Neural progenitor cell (in vitro differentiated cells): Measurements from ENCODE around the gene BTBD16. TPM values are rescaled to one million over a fixed set of nuclear protein-coding genes. Genes with fewer than 3 reads are reported as not detected.

Experiments used
- DNase-seq: peaks from one replicate; pipeline ENCODE4 v3.0.0-alpha.2; 2016; ENCODE audit warnings: low spot score
- H2AFZ ChIP-seq: fragments of 200-600 bp; sonication (generic); replicated peaks from 2 replicates; pipeline ENCODE4 v1.6.1; 2016; ENCODE audit warnings: antibody characterized with exemption
- H3F3A ChIP-seq: fragments of 200-600 bp; sonication (generic); 2 replicates; pipeline ENCODE4 v1.6.1; 2016; ENCODE audit warnings: antibody characterized with exemption, low read depth
- H3K27ac ChIP-seq: fragments of 200-600 bp; sonication (generic); 2 replicates; pipeline ENCODE4 v1.5.1; 2016; ENCODE audit warnings: mild to moderate bottlenecking
- H3K27me3 ChIP-seq: fragments of 200-600 bp; sonication (generic); 2 replicates; pipeline ENCODE4 v1.6.1; 2016; ENCODE audit warnings: mild to moderate bottlenecking, moderate library complexity
- H3K36me3 ChIP-seq: fragments of 200-600 bp; sonication (generic); 2 replicates; pipeline ENCODE4 v1.5.1; 2016
- H3K4me1 ChIP-seq: fragments of 200-600 bp; sonication (generic); 2 replicates; pipeline ENCODE4 v1.6.1; 2016; ENCODE audit warnings: mixed run types
- H3K4me2 ChIP-seq: fragments of 200-600 bp; sonication (generic); 2 replicates; pipeline ENCODE4 v1.6.1; 2016
- H3K4me3 ChIP-seq: fragments of 200-600 bp; sonication (generic); 2 replicates; pipeline ENCODE4 v1.5.1; 2016
- H3K79me2 ChIP-seq: fragments of 200-600 bp; sonication (generic); 2 replicates; pipeline ENCODE4 v1.6.1; 2016; ENCODE audit warnings: low read depth
- H3K9ac ChIP-seq: fragments of 200-600 bp; sonication (generic); 2 replicates; pipeline ENCODE4 v1.6.1; 2016
- H3K9me3 ChIP-seq: fragments of 200-600 bp; sonication (generic); 2 replicates; pipeline ENCODE4 v1.5.1; 2016; ENCODE audit warnings: low read depth
- H4K20me1 ChIP-seq: fragments of 200-600 bp; sonication (generic); 2 replicates; pipeline ENCODE4 v1.6.1; 2016; ENCODE audit warnings: low read depth
- H3K27ac Mint-ChIP-seq: 3 replicates; pipeline ENCODE4 v1.8.0; 2021; ENCODE audit warnings: mixed read lengths
- H3K27me3 Mint-ChIP-seq: 2 replicates; pipeline ENCODE4 v1.8.0; 2022; ENCODE audit warnings: low read depth, mild to moderate bottlenecking, inconsistent platforms, moderate library complexity, mixed read lengths; ENCODE audit not compliant: insufficient read depth
- H3K36me3 Mint-ChIP-seq: 3 replicates; pipeline ENCODE4 v1.8.0; 2021; ENCODE audit warnings: mixed read lengths
- H3K4me1 Mint-ChIP-seq: 3 replicates; pipeline ENCODE4 v1.8.0; 2021; ENCODE audit warnings: mixed read lengths
- H3K4me3 Mint-ChIP-seq: 3 replicates; pipeline ENCODE4 v1.8.0; 2021; ENCODE audit warnings: mild to moderate bottlenecking, moderate library complexity, mixed read lengths
- H3K9me3 Mint-ChIP-seq: 3 replicates; pipeline ENCODE4 v1.8.0; 2020; ENCODE audit warnings: mixed read lengths
- EZH2 ChIP-seq: fragments of 200-600 bp; sonication (generic); IDR thresholded peaks from 2 replicates; pipeline ENCODE4 v1.6.1; 2017; ENCODE audit warnings: antibody characterized with exemption, mild to moderate bottlenecking, moderate library complexity
- EZH2phosphoT487 ChIP-seq: fragments of 200-600 bp; sonication (generic); IDR thresholded peaks from 2 replicates; pipeline ENCODE4 v1.6.1; 2017; ENCODE audit warnings: antibody characterized with exemption
- total RNA-seq: library from RNA; depleted of rRNA; stranded (reverse); fragments of >200 nt; gene quantifications from 2 replicates; pipeline ENCODE4 v1.2.3, GENCODE V29; 2015; ENCODE audit warnings: low replicate concordance
- TF ChIP-seq, protein P1 (sequence below): fragments of 200-600 bp; sonication (generic); IDR thresholded peaks from 2 replicates; pipeline ENCODE4 v1.5.1; 2017; ENCODE audit warnings: antibody characterized with exemption, mild to moderate bottlenecking

BTBD16 gene
- total RNA-seq, 1 donor from 2014 or later, result not detected

GRCh38 chr10:122302315-122302714, 31.2 kb downstream of the BTBD16 start:
- Mint-ChIP-seq H3K27ac (no peak overlapping the region), H3K4me1 (peaks cover 3% of the 10 kb centered on the region), H3K36me3 (no peaks in the 10 kb centered on the region), H3K4me3 (no peak overlapping the region), H3K27me3 (peaks cover 6% of the 10 kb centered on the region), H3K9me3 (peaks cover 7% of the 10 kb centered on the region)
- Histone ChIP-seq H4K20me1 (no peaks in the 10 kb centered on the region), H3K27ac (no peak overlapping the region), H3K36me3 (no peaks in the 10 kb centered on the region), H3F3A (no peaks in the 10 kb centered on the region), H2AFZ (no peak overlapping the region), H3K4me1 (no peaks in the 10 kb centered on the region), H3K79me2 (no peaks in the 10 kb centered on the region), H3K4me2 (no peak overlapping the region), H3K9ac (no peak overlapping the region), H3K27me3 (no peaks in the 10 kb centered on the region), H3K9me3 (no peaks in the 10 kb centered on the region), H3K4me3 (no peak overlapping the region)
- no peak for TF ChIP-seq EZH2
- no peak for TF ChIP-seq EZH2phosphoT487
- TF ChIP-seq, protein P1, sequence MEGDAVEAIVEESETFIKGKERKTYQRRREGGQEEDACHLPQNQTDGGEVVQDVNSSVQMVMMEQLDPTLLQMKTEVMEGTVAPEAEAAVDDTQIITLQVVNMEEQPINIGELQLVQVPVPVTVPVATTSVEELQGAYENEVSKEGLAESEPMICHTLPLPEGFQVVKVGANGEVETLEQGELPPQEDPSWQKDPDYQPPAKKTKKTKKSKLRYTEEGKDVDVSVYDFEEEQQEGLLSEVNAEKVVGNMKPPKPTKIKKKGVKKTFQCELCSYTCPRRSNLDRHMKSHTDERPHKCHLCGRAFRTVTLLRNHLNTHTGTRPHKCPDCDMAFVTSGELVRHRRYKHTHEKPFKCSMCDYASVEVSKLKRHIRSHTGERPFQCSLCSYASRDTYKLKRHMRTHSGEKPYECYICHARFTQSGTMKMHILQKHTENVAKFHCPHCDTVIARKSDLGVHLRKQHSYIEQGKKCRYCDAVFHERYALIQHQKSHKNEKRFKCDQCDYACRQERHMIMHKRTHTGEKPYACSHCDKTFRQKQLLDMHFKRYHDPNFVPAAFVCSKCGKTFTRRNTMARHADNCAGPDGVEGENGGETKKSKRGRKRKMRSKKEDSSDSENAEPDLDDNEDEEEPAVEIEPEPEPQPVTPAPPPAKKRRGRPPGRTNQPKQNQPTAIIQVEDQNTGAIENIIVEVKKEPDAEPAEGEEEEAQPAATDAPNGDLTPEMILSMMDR, result no peak
- no peak for DNase-seq

GRCh38 chr10:122303271-122304053, 32.4 kb downstream of the BTBD16 start:
- Histone ChIP-seq H3K9me3 (no peaks in the 10 kb centered on the region), H3K36me3 (no peaks in the 10 kb centered on the region), H2AFZ (no peak overlapping the region), H3K4me3 (no peak overlapping the region), H3K27me3 (no peaks in the 10 kb centered on the region), H3K27ac (no peak overlapping the region), H3K4me1 (no peaks in the 10 kb centered on the region), H4K20me1 (no peaks in the 10 kb centered on the region), H3K9ac (no peak overlapping the region), H3K79me2 (no peaks in the 10 kb centered on the region), H3F3A (no peaks in the 10 kb centered on the region), H3K4me2 (no peak overlapping the region)
- peaks cover 14% of the 10 kb centered on the region for H3K4me1 Mint-ChIP-seq
- peaks cover 6% of the 10 kb centered on the region for H3K27me3 Mint-ChIP-seq
- TF ChIP-seq, protein P1, result no peak
- TF ChIP-seq EZH2phosphoT487 (no peak), EZH2 (no peak)
- H3K9me3 Mint-ChIP-seq, result peaks cover 7% of the 10 kb centered on the region
- no peaks in the 10 kb centered on the region for H3K36me3 Mint-ChIP-seq
- DNase-seq, result no peak
- no peak overlapping the region for H3K27ac Mint-ChIP-seq
- no peak overlapping the region for H3K4me3 Mint-ChIP-seq

DNA sequence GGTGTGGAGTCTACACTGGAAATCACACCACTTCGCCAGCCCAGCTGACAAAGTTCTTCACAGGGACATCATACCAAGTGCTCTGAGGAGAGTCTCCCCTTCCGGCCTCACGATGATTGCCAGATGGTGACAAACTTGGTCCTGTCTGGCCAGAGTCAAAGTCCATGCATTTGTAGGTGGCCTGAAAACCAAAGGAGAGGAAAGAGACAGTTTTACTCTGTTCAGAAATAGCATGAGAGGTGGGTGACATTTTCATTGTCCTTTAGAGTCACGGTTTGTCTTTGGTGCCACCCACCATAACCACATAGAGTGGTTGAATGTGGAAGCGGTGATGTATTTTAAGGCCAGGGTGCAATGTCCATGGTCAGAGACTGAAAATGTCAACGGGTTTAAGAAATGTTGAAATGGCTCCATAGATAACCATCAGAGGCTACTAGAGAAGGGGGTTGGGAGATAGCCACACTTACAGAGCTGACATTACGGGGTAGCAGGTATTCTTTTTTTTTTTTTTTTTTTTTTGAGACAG, 33.0 kb downstream of the BTBD16 start:
- H3F3A ChIP-seq, result no peaks in the 10 kb centered on the region
- no peaks in the 10 kb centered on the region for H4K20me1 ChIP-seq
- H3K4me3 ChIP-seq, result no peak overlapping the region
- Mint-ChIP-seq H3K4me1 (peaks cover 15% of the 10 kb centered on the region), H3K27ac (no peak overlapping the region), H3K36me3 (no peaks in the 10 kb centered on the region), H3K9me3 (peaks cover 7% of the 10 kb centered on the region), H3K27me3 (peaks cover 9% of the 10 kb centered on the region), H3K4me3 (no peak overlapping the region)
- TF ChIP-seq EZH2 (no peak), EZH2phosphoT487 (no peak)
- TF ChIP-seq, protein P1, result no peak
- no peak overlapping the region for H3K4me2 ChIP-seq
- no peaks in the 10 kb centered on the region for H3K27me3 ChIP-seq
- H3K9ac ChIP-seq, result no peak overlapping the region
- H3K9me3 ChIP-seq, result no peaks in the 10 kb centered on the region
- no peak for DNase-seq
- no peaks in the 10 kb centered on the region for H3K79me2 ChIP-seq
- no peak overlapping the region for H3K27ac ChIP-seq
- H3K36me3 ChIP-seq, result no peaks in the 10 kb centered on the region
- no peaks in the 10 kb centered on the region for H3K4me1 ChIP-seq
- no peak overlapping the region for H2AFZ ChIP-seq
